ENCODE results near the gene MORF4L1.
"Not testable (repeated sequence)": the region's sequence is repeated elsewhere in the genome, so short reads cannot be mapped to it uniquely, and the experiment has no call there.

MORF4L1 gene

GRCh38 chr15:78872155-78872971 lies at the start of gene MORF4L1:
Gene MORF4L1, plus strand, starts transcription at chr15:78872890. Its CDS starts 128 bp downstream, at chr15:78873018.
- DNase-seq, result peak; percentile 60

- no peak for DNase-seq
Measured at GRCh38 chr15:78828920-78829319, 43.8 kb upstream of the MORF4L1 start.

GRCh38 chr15:78830514-78831228 lies 42.0 kb upstream of the MORF4L1 start:
- DNase-seq, result no peak

- DNase-seq, result no peak
Measured at GRCh38 chr15:78831229-78832207, 41.2 kb upstream of the MORF4L1 start.

DNA sequence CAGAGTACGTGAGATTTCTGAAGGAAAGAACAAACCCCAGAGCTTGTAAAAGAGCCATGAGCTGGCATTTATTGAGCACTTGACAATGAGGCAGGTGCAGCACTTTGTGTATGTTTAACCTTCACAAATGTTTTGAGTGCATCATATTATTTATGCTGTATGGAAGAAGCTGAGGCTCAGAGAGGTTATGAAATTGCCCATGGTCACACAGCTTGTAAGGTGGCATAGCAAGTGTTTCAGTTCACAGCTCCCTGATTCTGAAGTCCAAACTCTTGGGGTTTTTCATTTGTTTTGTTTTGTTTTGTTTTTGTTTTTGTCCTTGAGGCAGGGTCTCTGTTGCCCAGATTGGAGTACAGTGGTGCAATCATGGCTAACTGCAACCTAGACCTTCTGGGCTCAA lies 36.4 kb upstream of the MORF4L1 start:
- no peak for DNase-seq

DNA sequence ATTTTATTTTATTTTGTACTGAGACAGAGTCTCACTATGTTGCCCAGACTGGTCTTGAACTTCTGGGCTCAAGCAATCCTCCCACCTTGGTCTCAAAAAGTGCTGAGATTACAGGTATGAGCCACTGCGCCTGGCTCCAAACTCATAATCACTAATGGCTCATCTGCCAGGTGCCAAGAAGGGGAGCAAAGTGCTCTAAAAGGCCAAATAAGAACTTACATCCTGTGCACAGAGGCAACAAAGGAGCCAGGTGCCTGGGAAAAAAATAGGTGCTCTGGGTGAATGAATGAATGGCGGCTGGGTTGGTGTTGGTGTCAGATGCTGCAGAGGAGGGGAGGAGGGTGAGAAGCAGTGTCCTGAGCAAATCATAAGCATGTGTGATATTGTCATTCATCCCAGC lies 35.6 kb upstream of the MORF4L1 start:
- no peak for DNase-seq

- no peak for DNase-seq
Measured at GRCh38 chr15:78837543-78837942, 35.1 kb upstream of the MORF4L1 start.

GRCh38 chr15:78838489-78838888 lies 34.2 kb upstream of the MORF4L1 start:
- DNase-seq, result no peak

DNA sequence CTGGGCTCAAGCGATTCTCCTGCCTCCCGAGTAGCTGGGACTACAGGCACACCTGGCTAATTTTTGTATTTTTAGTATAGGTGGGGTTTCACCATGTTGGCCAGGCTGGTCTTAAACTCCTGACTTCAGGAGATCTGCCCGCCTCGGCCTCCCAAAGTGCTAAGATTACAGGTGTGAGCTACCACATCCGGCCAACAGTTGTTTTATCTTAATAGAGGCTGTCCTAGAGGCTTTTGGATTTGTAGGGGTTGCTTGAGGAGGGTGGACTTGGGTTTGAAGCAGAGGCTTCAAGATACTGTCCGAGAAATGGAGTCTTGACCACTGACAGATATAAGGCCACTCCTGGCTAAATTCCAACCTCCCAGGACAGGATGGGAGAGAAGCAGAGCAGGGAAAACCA lies 33.5 kb upstream of the MORF4L1 start:
- not testable (repeated sequence) for DNase-seq

- DNase-seq, result no peak
Measured at GRCh38 chr15:78840661-78841375, 31.9 kb upstream of the MORF4L1 start.

GRCh38 chr15:78841376-78841706 lies 31.3 kb upstream of the MORF4L1 start:
- DNase-seq, result no peak

DNA sequence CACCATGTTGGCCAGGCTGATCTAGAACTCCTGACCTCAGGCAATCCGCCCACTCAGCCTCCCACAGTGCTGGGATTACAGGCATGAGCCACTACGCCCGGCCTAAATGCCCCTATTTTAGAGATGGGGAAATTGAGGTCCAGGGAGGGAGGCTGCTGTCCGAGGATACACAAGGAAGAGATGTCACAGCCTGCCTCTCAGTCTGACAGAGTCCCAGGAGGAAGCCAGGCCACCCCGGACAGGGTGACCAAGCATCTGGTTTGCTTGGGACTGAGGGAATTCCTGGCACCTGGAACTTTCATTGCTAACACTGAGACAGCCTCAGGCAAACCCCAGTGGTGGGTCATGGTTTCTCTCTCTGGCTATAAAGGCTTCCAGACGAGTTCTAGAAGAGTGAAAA lies 30.8 kb upstream of the MORF4L1 start:
- DNase-seq, result no peak

- DNase-seq, result no peak
Measured at GRCh38 chr15:78842519-78842918, 30.2 kb upstream of the MORF4L1 start.

DNA sequence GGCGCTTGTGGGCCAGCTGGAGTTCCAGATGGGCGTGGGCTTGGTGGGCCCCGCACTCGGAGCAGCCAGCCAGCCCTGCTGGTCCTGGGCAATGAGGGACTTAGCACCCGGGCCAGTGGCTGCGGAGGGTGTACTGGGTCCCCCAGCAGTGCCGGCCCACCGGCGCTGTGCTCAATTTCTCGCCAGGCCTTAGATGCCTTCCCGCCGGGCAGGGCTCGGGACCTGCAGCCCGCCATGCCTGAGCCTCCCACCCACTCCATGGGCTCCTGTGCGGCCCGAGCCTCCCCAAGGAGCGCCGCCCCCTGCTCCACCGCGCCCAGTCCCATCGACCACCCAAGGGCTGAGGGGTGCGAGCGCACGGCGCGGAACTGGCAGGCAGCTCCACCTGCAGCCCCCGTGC lies 25.8 kb upstream of the MORF4L1 start:
- not testable (repeated sequence) for DNase-seq

- not testable (repeated sequence) for DNase-seq
Measured at GRCh38 chr15:78847387-78847906, 25.2 kb upstream of the MORF4L1 start.

GRCh38 chr15:78850352-78850751 lies 22.3 kb upstream of the MORF4L1 start:
- DNase-seq, result no peak

GRCh38 chr15:78850941-78851755 lies 21.5 kb upstream of the MORF4L1 start:
- DNase-seq, result no peak

DNA sequence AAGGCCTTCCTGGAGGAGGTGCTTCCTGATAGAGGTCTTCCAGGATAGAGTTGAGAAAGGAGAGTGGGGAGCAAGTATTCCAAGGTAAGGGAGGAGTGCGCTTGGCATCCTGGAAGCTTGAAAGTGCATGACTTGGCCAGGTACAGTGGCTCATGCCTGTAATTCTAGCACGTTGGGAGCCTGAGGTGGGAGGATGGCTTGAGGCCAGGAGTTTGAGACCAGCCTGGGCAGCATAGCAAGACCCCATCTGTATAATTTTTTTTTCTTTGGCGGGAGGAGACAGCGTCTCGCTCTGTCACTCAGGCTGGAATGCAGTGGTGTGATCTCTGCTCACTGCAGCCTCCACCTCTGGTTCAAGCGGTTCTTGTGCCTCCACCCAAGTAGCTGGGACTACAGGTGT lies 19.2 kb upstream of the MORF4L1 start:
- no peak for DNase-seq

- DNase-seq, result no peak
Measured at GRCh38 chr15:78854833-78855372, 17.8 kb upstream of the MORF4L1 start.

GRCh38 chr15:78855746-78856145 lies 16.9 kb upstream of the MORF4L1 start:
- no peak for DNase-seq

All from DMS79 (cell line).